ENCODE data around the gene SLC2A11. TPM values are rescaled to one million over a fixed set of nuclear protein-coding genes. Genes with fewer than 3 reads are reported as not detected.

Gene SLC2A11
- total RNA-seq, 1 donor from 2014 or later = 8.2 TPM

GRCh38 chr22:23825246-23825905 lies 32.3 kb upstream of the SLC2A11 start:
- no peak for TF ChIP-seq CTCF (IDR thresholded peaks at IDR 0.05; ENCODE audit: insufficient read depth, low read length, severe bottlenecking)
- FAIRE-seq = no peak
- DNase-seq (ENCODE audit: low read depth) = no peak

GRCh38 chr22:23826510-23827350 lies 30.9 kb upstream of the SLC2A11 start:
- no peak for TF ChIP-seq CTCF (IDR thresholded peaks at IDR 0.05; ENCODE audit: insufficient read depth, low read length, severe bottlenecking)
- Histone ChIP-seq H3K4me3 (ENCODE audit: low read depth, low read length) (no peak overlapping the region), H3K36me3 (ENCODE audit: control insufficient read depth, insufficient read depth, low read length) (peaks cover 44% of the 10 kb centered on the region), H3K27me3 (ENCODE audit: control insufficient read depth, insufficient read depth, low read length) (no peaks in the 10 kb centered on the region)
- no peak for FAIRE-seq
- DNase-seq (ENCODE audit: low read depth) = no peak

More at GRCh38 chr22:23825246-23825905, 32.3 kb upstream of the SLC2A11 start:
- Histone ChIP-seq H3K27me3 (ENCODE audit: control insufficient read depth, insufficient read depth, low read length) (no peaks in the 10 kb centered on the region), H3K4me3 (ENCODE audit: low read depth, low read length) (no peak overlapping the region), H3K36me3 (ENCODE audit: control insufficient read depth, insufficient read depth, low read length) (peaks cover 44% of the 10 kb centered on the region)

GRCh38 chr22:23827351-23827995 lies 30.2 kb upstream of the SLC2A11 start:
- H3K27me3 ChIP-seq (ENCODE audit: control insufficient read depth, insufficient read depth, low read length) = no peaks in the 10 kb centered on the region
- no peak overlapping the region for H3K4me3 ChIP-seq (ENCODE audit: low read depth, low read length)
- DNase-seq (ENCODE audit: low read depth) = no peak
- TF ChIP-seq CTCF (IDR thresholded peaks at IDR 0.05; ENCODE audit: insufficient read depth, low read length, severe bottlenecking) = no peak
- no peak for FAIRE-seq
- H3K36me3 ChIP-seq (ENCODE audit: control insufficient read depth, insufficient read depth, low read length) = peaks cover 40% of the 10 kb centered on the region

- DNase-seq (ENCODE audit: low read depth) (no peak), FAIRE-seq (no peak)
- Histone ChIP-seq H3K4me3 (ENCODE audit: low read depth, low read length) (no peak overlapping the region), H3K27me3 (ENCODE audit: control insufficient read depth, insufficient read depth, low read length) (no peaks in the 10 kb centered on the region), H3K36me3 (ENCODE audit: control insufficient read depth, insufficient read depth, low read length) (peaks cover 38% of the 10 kb centered on the region)
- TF ChIP-seq CTCF (IDR thresholded peaks at IDR 0.05; ENCODE audit: insufficient read depth, low read length, severe bottlenecking) = no peak
These were observed 28.6 kb upstream of the SLC2A11 start for GRCh38 chr22:23828800-23829680.

- TF ChIP-seq CTCF (IDR thresholded peaks at IDR 0.05; ENCODE audit: insufficient read depth, low read length, severe bottlenecking) = no peak
- H3K36me3 ChIP-seq (ENCODE audit: control insufficient read depth, insufficient read depth, low read length) = peaks cover 40% of the 10 kb centered on the region
- FAIRE-seq (no peak), DNase-seq (ENCODE audit: low read depth) (no peak)
- H3K4me3 ChIP-seq (ENCODE audit: low read depth, low read length) = no peak overlapping the region
- no peaks in the 10 kb centered on the region for H3K27me3 ChIP-seq (ENCODE audit: control insufficient read depth, insufficient read depth, low read length)
These were observed 27.8 kb upstream of the SLC2A11 start for GRCh38 chr22:23829845-23830372.
